GM18505 (cell line): Measurements from ENCODE around the gene LPP.

ENCODE experiments used
- ATAC-seq: cut with Tn5 transposase; IDR thresholded peaks from one replicate; pipeline ENCODE4 v1.9.1; 2021; ENCODE audit not compliant: unreplicated experiment
- POLR2A ChIP-seq: IDR thresholded peaks from 4 replicates; pipeline ENCODE4 v1.6.1; 2011; ENCODE audit warnings: borderline replicate concordance; ENCODE audit not compliant: insufficient read depth, insufficient read length; ENCODE audit errors: extremely low read depth

Gene LPP

DNA sequence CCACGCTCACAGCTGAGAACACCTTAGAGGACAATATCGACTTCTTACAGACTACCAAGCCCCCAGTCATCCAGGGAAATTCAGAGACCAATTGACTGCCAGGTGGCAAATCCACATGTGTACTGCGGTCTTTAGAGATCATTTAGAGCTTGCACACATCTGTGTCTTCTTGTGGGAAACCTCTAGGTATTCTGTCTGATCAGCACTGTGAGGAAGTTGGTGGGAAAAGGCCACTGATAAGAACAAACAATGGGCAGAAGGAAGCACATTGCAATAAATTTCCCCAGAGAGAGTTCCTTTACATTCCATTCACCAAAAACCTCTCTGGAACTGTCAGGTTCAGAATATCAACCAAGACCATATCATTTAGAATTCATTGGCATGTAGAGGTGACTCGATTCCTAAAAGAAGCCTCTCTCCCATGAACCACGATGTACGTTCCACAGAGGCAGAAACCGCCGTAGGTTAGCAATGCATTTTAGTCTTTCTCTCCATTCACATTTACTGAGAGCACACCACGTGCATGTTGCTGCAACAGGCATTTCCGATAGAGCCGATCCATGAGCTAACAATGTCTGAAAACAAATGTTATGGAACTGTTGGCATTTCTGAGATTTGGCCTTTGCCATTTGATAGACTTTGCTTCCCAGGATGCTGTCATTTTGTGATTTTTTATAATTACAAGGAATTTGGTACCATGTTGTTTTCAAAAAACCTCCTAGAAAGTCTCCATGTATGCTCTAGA lies 730.5 kb downstream of the LPP start:
- no peak for ATAC-seq
- no peak for TF ChIP-seq POLR2A

DNA sequence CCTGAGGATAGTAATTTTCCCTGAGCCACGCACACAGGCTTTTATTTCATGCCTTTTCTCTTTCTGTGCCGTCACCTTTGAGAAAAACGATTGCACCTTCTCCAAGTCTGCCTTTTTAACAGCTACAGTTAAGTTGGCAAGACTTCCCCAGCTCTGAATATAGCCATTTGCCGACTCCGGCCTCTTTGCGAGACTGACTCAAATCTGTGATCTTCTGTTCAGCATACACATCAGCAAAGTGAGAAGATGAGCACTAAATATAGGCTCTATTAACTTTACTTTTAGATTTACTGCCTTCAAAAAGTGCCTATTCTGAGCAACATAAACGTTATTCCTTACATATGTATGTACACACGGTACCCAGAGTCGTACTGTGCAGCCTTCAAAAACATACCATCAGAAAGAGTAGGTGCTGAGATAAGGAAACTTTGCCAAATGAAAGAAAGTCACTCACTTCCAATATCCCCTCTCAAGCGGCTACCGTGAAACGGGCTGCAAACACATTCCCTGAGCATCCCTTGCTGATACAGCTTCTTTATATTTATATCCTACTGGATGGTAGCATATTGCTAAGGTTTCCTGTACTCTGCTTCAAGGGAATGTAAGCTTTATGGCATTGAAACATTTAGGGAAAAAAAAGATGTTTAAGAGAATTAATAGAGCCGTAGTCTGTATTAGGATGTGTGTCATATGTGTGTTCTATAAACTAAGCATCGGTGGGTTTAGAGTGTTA lies 734.5 kb downstream of the LPP start:
- no peak for TF ChIP-seq POLR2A
- no peak for ATAC-seq

DNA sequence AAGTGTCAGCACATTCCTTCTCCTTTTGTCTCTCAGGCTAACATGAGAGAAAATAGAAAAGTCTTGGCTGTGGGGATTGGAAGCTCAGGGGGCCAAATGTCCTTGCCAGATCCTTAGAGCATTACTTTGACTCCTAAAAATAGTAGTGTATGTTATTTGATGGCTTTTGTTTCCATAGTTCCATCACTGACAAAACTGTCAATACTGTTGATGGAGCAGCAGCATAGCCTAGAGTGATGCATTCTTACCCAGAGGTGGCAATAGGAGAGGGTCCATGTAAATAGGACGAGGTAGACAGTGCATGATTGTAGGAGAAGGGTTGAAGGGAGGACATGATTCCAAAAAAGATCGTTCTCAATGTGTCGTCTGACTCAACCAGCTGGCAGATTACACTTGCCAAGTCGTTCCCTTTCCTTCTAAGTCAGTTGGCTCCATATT lies 735.1 kb downstream of the LPP start:
- TF ChIP-seq POLR2A: no peak
- no peak for ATAC-seq

DNA sequence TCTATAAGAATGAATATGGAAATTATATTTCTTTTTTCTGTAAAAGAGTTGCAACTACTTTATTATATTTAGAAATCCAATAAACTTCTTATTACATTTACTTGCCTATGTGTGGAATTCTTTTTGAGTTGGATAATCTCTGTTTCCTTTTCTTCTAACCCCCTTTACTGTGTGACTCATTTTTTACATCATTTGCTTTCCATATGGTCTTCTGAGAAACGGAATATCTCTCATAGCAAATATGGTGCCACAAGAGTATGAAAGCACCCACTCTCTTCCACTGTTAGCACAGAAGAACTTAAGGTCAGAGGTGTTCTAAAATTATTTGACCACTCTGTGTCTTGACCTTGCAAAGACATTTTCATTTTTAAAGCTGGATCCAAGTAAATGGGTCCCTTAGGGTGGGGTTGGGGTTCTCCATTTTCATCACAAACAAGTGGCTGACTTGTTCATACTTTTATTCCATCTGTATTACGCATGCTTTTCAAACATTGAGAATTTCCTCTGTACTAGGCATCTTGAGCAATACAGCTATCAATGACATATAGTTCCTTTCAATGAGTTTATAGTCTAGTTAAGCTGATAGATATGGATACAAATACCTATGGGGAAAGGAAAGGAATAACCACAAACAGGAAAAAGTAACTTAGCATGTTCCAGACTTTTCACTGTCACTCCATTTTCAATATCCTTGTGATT lies 736.8 kb downstream of the LPP start:
- no peak for ATAC-seq
- no peak for TF ChIP-seq POLR2A

DNA sequence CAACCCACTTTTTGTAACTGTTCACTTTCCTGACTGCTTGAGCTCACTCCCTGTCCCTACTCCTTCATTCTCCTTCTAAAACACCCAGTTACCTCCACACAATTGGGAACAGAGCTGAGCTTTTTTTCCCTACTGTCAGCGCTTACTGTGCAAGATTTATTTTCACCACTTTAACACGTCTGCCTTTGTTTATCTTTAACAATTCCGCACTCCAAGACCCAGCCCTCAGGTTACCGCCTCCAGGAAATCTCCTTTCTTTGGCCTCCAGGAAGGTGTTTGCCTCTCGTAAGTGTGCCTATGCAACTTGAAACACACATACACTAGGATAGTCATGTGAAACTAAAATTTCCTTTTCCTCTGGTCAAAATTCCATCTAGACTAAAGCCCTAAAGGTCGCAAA lies 745.9 kb downstream of the LPP start:
- no peak for TF ChIP-seq POLR2A
- no peak for ATAC-seq

DNA sequence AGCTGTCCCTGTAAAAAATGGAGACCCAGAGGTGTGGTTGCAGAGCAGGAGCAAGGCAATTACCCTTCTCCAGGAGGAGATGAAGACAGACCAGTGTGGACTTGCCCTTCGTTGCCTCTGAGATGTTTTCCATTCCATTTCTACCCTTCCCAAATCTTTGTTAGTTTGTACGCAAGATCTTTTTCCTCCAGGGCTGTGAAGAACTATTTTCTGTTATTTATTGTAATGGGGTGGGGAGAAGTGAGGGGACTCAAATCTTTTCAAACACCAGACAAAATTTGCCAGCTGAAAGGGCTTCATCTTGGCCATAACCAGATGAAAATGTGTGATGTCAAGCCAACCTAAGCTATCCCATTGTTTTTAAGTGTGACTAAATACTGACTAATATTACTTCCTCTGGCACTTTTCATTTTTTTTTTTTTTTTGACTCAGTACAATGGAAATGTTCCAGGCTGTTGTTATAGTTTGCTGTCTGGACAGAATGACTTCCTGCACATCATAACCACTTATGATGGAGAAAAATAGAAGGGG lies 746.5 kb downstream of the LPP start:
- no peak for TF ChIP-seq POLR2A
- ATAC-seq: no peak

DNA sequence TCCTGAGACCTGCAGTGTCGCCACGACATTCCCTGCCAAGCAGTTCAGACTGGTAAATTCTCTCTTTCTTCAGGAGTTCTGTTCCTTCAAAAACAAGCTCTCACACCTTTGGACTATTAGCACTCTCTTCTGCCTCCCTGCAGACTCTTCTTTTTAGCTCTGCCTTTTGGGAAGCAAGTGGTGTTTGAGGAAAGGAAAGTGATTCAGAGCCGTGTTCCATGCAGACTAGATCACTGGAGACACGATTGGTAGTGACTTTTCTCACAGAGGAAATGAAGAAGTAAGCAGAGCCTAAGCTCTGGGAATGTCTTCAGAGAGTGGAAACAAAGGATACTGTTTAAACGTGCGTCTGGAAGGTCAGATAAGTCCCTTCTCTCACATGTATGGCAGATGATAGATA lies 747.2 kb downstream of the LPP start:
- ATAC-seq: no peak
- no peak for TF ChIP-seq POLR2A

DNA sequence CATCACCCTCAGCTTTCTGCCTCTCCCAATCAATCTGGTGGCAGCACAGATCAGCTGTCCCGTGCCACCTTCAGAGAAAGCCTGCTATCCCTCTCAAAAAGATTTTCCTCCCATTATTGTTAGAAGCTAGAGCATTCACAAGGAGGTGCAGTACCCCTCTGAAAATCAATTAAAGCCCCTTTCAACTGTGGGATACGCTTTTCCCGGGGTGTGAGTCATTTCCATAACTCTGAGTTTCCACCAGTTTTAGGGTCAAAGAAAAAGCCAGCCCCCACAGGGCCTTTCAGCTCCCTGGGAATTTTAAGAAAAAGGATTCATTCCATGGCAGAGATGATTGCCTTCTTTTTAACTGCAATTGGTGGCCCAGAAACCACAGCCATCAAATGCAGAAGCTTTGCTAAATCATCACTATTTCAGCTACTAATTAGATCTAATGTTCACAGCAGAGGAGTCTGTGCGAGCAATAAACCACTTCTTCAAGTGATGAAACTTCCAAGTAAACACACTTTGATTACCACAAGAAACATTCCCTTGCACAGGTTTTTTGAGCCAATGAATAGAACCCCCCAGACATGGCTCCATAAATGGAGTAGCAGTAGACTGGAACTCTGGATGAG lies 747.8 kb downstream of the LPP start:
- ATAC-seq: no peak
- no peak for TF ChIP-seq POLR2A

DNA sequence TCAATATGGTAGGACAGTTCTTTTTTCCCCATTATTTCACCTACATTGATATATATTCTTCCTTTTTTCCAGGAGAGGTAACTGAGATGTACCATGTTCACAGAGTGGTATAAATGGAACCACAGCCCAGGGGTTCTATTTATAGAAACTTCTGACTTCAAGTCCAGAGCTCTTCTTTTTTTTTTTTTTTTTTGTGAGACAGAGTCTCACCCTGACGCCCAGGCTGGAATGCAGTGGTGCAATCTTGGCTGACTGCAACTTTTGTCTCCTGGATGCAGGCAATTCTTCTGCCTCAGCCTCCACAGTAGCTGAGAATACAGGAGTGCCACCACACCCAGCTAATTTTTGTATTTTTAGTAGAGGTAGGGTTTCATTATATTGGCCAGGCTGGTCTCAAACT lies 750.7 kb downstream of the LPP start:
- no peak for TF ChIP-seq POLR2A
- ATAC-seq: no peak

DNA sequence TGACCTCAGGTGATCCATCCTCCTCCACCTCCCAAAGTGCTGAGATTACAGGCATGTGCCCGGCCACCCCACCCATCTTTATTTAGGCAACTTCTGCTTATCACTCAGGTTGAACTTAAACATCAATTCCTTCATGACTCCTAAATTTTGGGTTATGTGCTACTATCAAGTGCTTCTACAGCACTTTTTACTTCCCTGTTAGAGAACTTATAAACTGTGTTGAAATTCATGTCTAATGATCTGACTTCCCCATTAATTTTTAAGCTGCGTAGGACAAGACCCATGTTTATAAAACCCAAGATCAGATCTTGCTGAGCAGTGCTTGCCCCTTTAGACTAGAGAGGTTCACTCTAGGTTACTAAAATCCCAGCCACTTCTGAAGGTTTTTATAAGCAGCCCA lies 751.6 kb downstream of the LPP start:
- TF ChIP-seq POLR2A: no peak
- no peak for ATAC-seq

DNA sequence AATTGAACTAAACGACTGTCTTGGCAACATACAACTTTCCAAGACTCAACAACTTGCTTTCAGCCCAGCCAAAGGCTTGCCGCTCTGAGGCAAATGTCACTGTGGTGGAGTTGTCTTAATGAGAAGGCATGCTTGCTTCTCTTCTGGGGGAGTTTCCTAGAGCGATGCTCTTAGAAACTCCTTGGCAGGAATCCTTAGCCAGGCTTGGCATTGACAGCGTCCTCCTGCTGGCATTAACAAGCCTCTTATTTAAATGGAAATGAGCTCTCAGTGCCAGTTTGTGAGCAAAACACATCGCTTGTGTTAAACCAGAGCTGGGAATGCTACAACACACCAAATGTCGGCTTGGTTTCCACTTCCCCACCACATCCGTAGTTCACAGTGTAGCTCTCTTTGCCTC lies 752.3 kb downstream of the LPP start:
- TF ChIP-seq POLR2A: no peak

DNA sequence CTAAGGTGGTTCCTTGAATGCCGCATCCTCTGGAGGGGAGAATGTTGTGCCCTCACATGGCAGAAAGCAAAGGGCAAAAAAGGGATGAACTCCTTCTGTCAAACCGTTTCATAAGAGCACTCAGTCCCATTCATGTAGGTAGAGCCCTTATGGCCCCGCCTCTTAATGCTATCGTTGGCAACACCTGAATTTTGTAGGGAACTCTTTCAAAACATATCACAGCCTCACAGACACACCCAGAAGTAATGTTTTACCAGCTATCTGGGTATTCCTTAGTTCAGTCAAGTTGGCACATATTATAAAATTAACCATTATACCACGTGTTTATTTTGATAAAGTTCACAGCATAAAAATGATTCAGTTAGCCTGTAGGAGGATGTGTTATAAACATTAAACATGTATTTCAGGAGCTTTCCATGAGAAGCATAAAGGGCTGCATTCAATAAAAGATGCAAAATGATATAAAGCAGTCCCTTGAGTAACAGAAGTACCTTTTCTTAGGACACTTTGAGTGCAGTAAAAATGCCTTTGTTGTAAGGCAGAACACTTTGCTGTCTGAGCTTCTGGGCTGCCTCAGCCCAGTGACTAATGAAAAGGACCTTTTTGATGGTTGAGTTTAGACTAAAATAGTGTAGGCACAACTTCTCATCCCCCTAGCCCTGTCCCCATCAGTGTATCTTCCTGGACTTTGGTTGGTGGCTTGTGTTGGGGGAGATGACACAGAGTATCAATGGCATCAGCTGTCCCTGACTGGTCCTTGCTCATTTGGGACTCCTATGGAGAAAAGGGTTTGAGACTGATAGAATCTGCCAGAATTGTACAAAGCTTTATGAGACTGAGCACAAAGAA lies 754.3 kb downstream of the LPP start:
- no peak for TF ChIP-seq POLR2A
- no peak for ATAC-seq

More for the DNA sequence above, 752.3 kb downstream of the LPP start:
- no peak for ATAC-seq
